Upper lobe of left lung (tissue), 4 donors: ENCODE data around the gene VPS37B.

Experiments
- POLR2A ChIP-seq, 4 donors: fragments of 450-650 bp; IDR thresholded peaks; one replicate each; pipeline ENCODE4 v1.5.1; 2016 to 2017; ENCODE audit warnings: antibody characterized with exemption in 4 of 4, mild to moderate bottlenecking in 2 of 4
- POLR2AphosphoS5 ChIP-seq, 2 donors: sonication (generic); formaldehyde crosslinking; IDR thresholded peaks; one replicate each; pipeline ENCODE4 v1.5.1; 2017; ENCODE audit warnings: antibody characterized with exemption in 2 of 2
- TF ChIP-seq, protein P1 (sequence below), 6 experiments: fragments of 450-650 bp in 4 of 6; fragments of 200-600 bp in 2 of 6; sonication (generic) in 2 of 6; IDR thresholded peaks; one replicate each; pipeline ENCODE4 v1.5.1; 2016 to 2019; ENCODE audit warnings: antibody characterized with exemption in 6 of 6

DNA sequence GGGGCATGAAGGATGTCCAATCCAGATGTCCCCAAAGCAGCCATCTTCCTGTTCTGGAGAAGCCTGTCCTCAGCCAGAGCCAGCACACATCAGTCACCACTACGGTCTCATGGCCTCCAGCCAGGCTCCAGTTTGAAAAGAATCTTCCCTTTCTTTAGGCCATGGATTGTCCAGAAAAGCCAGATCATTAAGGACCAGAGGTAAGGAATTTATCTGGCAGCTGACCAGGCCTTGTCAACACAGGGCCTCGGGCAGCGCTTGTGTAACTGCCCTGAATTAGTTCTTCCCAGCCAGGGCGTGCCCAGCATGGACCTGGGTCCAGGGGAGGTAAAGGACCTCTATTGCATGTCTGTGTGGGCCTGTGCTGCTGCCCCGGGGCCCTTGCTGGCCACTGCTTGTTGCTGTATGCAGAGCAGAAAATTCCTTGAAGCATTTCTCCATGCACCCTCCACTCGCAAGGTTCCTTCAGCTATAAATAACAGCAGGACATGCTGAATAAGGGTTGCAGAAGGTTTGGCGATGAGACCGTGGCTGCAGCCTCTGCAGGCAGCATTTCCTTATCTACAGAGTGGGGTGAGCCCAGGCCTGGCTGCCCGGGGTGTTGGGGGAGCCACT lies 21.7 kb upstream of the VPS37B start:
- TF ChIP-seq, protein P1, sequence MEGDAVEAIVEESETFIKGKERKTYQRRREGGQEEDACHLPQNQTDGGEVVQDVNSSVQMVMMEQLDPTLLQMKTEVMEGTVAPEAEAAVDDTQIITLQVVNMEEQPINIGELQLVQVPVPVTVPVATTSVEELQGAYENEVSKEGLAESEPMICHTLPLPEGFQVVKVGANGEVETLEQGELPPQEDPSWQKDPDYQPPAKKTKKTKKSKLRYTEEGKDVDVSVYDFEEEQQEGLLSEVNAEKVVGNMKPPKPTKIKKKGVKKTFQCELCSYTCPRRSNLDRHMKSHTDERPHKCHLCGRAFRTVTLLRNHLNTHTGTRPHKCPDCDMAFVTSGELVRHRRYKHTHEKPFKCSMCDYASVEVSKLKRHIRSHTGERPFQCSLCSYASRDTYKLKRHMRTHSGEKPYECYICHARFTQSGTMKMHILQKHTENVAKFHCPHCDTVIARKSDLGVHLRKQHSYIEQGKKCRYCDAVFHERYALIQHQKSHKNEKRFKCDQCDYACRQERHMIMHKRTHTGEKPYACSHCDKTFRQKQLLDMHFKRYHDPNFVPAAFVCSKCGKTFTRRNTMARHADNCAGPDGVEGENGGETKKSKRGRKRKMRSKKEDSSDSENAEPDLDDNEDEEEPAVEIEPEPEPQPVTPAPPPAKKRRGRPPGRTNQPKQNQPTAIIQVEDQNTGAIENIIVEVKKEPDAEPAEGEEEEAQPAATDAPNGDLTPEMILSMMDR (IDR thresholded peaks at IDR 0.05): no peak
- TF ChIP-seq POLR2A (IDR thresholded peaks at IDR 0.05) (no peak), POLR2AphosphoS5 (IDR thresholded peaks at IDR 0.05) (peak in 1 of 2 donors; percentile 19)
